HG03060 (cell line): ENCODE data around the gene ERCC6L2.

ENCODE experiments used
- ATAC-seq: cut with Tn5 transposase; IDR thresholded peaks from one replicate; pipeline ENCODE4 v1.9.1; 2021; ENCODE audit warnings: low read depth, moderate number of reproducible peaks; ENCODE audit not compliant: unreplicated experiment

ERCC6L2 gene

GRCh38 chr9:95977371-95977770, 101.9 kb downstream of the ERCC6L2 start:
- ATAC-seq = no peak

GRCh38 chr9:95978106-95978505, 102.6 kb downstream of the ERCC6L2 start:
- ATAC-seq = no peak

GRCh38 chr9:95979446-95979845, 104.0 kb downstream of the ERCC6L2 start:
- no peak for ATAC-seq

GRCh38 chr9:95980262-95981125, 105.0 kb downstream of the ERCC6L2 start:
- ATAC-seq = no peak

- no peak for ATAC-seq
Measured at GRCh38 chr9:95981761-95982390, 106.4 kb downstream of the ERCC6L2 start.

- ATAC-seq = no peak
Measured at GRCh38 chr9:95985440-95986055, 110.1 kb downstream of the ERCC6L2 start.

- ATAC-seq = no peak
Measured at GRCh38 chr9:95989297-95989696, 113.8 kb downstream of the ERCC6L2 start.

GRCh38 chr9:95991326-95991725, 115.8 kb downstream of the ERCC6L2 start:
- no peak for ATAC-seq

GRCh38 chr9:95992536-95992935, 117.0 kb downstream of the ERCC6L2 start:
- no peak for ATAC-seq

GRCh38 chr9:95993337-95993736, 117.8 kb downstream of the ERCC6L2 start:
- no peak for ATAC-seq

- ATAC-seq = no peak
Measured at GRCh38 chr9:95999390-95999789, 123.9 kb downstream of the ERCC6L2 start.

- no peak for ATAC-seq
Measured at GRCh38 chr9:96004379-96004778, 128.9 kb downstream of the ERCC6L2 start.

GRCh38 chr9:96006296-96006879, 130.9 kb downstream of the ERCC6L2 start:
- no peak for ATAC-seq

- ATAC-seq = no peak
Measured at GRCh38 chr9:96006961-96007360, 131.5 kb downstream of the ERCC6L2 start.

- no peak for ATAC-seq
Measured at GRCh38 chr9:96008502-96009222, 133.2 kb downstream of the ERCC6L2 start.

- no peak for ATAC-seq
Measured at GRCh38 chr9:96009223-96009602, 133.7 kb downstream of the ERCC6L2 start.

- ATAC-seq = no peak
Measured at GRCh38 chr9:96009690-96010472, 134.4 kb downstream of the ERCC6L2 start.

GRCh38 chr9:96014078-96014477, 138.6 kb downstream of the ERCC6L2 start:
- no peak for ATAC-seq

- ATAC-seq = no peak
Measured at GRCh38 chr9:96015876-96016686, 140.6 kb downstream of the ERCC6L2 start.
